Activated T-cell treated with anti-CD3 and anti-CD28 coated beads for 4 hours (primary cell): ENCODE measurements around the gene CES2.
"Not testable (repeated sequence)": the region's sequence is repeated elsewhere in the genome, so short reads cannot be mapped to it uniquely, and the experiment has no call there.

ENCODE experiments used
- DNase-seq: peaks from one replicate; pipeline ENCODE4 v3.0.0-alpha.2; 2020

The CES2 gene

GRCh38 chr16:66986559-66986958 lies 51.2 kb downstream of the CES2 start:
- DNase-seq = no peak

GRCh38 chr16:66988197-66988788 lies 53.0 kb downstream of the CES2 start, which contains the start of gene CES4A:
CES4A (plus strand) TSS chr16:66988589; CDS start chr16:66988773, 184 bp downstream.
- DNase-seq = no peak

- DNase-seq = no peak
Measured at GRCh38 chr16:66991545-66992077, 56.3 kb downstream of the CES2 start.

- not testable (repeated sequence) for DNase-seq
Measured at GRCh38 chr16:66993558-66993957, 58.2 kb downstream of the CES2 start.
